Gastrocnemius medialis (tissue), 4 donors: ENCODE results near the gene RMND1. TPM values are rescaled to one million over a fixed set of nuclear protein-coding genes. Genes with fewer than 3 reads are reported as not detected.

ENCODE experiments used
- ATAC-seq, 2 donors: fragments of 150-250 bp; one replicate each; pipeline ENCODE4 v1.9.1; 2016
- DNase-seq, 2 donors: peaks; one replicate each; pipeline ENCODE4 v3.0.0-alpha.2; 2019
- H3K27ac ChIP-seq, 4 donors: fragments of 200-600 bp; sonication (generic); 1 replicate in 1 of 4; 2 replicates in 3 of 4; pipeline ENCODE4 v1.5.1; 2016 to 2018; ENCODE audit warnings: mild to moderate bottlenecking in 2 of 4, moderate library complexity in 1 of 4
- H3K27me3 ChIP-seq, 3 donors: fragments of 200-600 bp; sonication (generic) in 2 of 3; 1 replicate in 1 of 3; 2 replicates in 2 of 3; pipeline versions ENCODE4 v1.5.1 to v1.6.0; 2016 to 2019; ENCODE audit warnings: mild to moderate bottlenecking in 1 of 3, moderate library complexity in 1 of 3
- H3K36me3 ChIP-seq, 2 donors: fragments of 200-600 bp; sonication (generic) in 1 of 2; one replicate each; pipeline ENCODE4 v1.5.1; 2017 to 2018
- H3K4me1 ChIP-seq, 2 donors: fragments of 200-600 bp; sonication (generic) in 1 of 2; one replicate each; pipeline ENCODE4 v1.5.1; 2016 to 2017; ENCODE audit warnings: mild to moderate bottlenecking in 2 of 2
- H3K4me3 ChIP-seq, 4 donors: fragments of 200-600 bp; sonication (generic) in 3 of 4; 1 replicate in 1 of 4; 2 replicates in 3 of 4; pipeline ENCODE4 v1.5.1; 2016 to 2019; ENCODE audit warnings: mild to moderate bottlenecking in 2 of 4
- H3K9me3 ChIP-seq, 3 donors: fragments of 200-600 bp; sonication (generic) in 2 of 3; 1 replicate in 1 of 3; 2 replicates in 2 of 3; pipeline ENCODE4 v1.5.1; 2016 to 2019
- POLR2A ChIP-seq, 2 donors: fragments of 450-650 bp; IDR thresholded peaks; one replicate each; pipeline ENCODE4 v1.6.1; 2017; ENCODE audit warnings: antibody characterized with exemption in 2 of 2, mild to moderate bottlenecking in 2 of 2, moderate library complexity in 2 of 2
- in situ Hi-C, 4 donors: fragments of 200-750 bp; cut with MboI; loops; one replicate each; pipeline versions ENCODE4 v1.15.0 to v1.8.0; 2017; ENCODE audit warnings: low sequenced_read_pairs in 4 of 4
- intact Hi-C: fragments of 100-400 bp; cut with DNase I; formaldehyde crosslinking; loops from one replicate; pipeline ENCODE4 v1.15.1; 2023; ENCODE audit warnings: low total_unique reads
- total RNA-seq, 4 donors: library from RNA; depleted of rRNA; stranded (reverse); fragments of >200 nt; gene quantifications; one replicate each; pipeline versions ENCODE4 v1.1.0 to v1.2.3, GENCODE V29; 2016
- TF ChIP-seq, protein P1 (sequence below), 5 experiments: fragments of 450-650 bp in 3 of 5; fragments of 200-600 bp in 2 of 5; sonication (generic) in 2 of 5; IDR thresholded peaks in 4 of 5; conservative IDR thresholded peaks in 1 of 5; 1 replicate in 4 of 5; 2 replicates in 1 of 5; pipeline ENCODE4 v1.5.1; 2016 to 2019; ENCODE audit warnings: antibody characterized with exemption in 5 of 5, mild to moderate bottlenecking in 3 of 5, moderate library complexity in 3 of 5

Gene RMND1
- total RNA-seq, 4 donors from 2014 or later, result 6.4 to 9.6 (median 8.4) TPM

DNA sequence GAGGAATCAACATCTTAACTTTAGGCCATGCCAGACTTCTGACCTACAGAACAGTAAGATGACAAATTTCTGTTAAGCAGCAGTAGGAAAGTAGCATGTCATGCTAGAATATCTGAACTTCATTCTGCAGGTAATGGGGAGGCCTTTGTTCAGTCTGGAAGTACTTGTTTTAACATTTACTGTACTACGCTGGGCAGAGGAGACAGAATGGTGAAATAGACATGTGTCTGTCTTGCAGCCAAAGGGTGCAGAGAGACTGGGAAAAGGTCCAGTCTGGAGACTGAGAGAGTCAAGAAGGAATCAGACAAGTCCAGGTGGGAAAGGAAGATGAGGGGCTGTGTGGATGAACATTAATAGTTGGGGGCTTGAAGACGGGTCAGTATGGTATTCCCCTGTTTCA is 43.1 kb downstream of the RMND1 start:
- H3K27ac ChIP-seq, result peak overlapping the region in 2 of 4 donors; percentile 15 to 39

GRCh38 chr6:151403919-151404308 is 48.0 kb downstream of the RMND1 start:
- ATAC-seq (no peak), DNase-seq (no peak)
- in situ Hi-C loops, result loop anchor here in 1 of 4 donors (10.0 kb wide), 1 partner anchor 71 kb away; no protein-coding TSS in a partner anchor
- no peak overlapping the region for H3K27ac ChIP-seq
- H3K27me3 ChIP-seq, result no peaks in the 10 kb centered on the region
- H3K36me3 ChIP-seq, result peaks cover 0 to 7% of the 10 kb centered on the region in 2 donors
- no peaks in the 10 kb centered on the region for H3K9me3 ChIP-seq
- TF ChIP-seq, protein P1, sequence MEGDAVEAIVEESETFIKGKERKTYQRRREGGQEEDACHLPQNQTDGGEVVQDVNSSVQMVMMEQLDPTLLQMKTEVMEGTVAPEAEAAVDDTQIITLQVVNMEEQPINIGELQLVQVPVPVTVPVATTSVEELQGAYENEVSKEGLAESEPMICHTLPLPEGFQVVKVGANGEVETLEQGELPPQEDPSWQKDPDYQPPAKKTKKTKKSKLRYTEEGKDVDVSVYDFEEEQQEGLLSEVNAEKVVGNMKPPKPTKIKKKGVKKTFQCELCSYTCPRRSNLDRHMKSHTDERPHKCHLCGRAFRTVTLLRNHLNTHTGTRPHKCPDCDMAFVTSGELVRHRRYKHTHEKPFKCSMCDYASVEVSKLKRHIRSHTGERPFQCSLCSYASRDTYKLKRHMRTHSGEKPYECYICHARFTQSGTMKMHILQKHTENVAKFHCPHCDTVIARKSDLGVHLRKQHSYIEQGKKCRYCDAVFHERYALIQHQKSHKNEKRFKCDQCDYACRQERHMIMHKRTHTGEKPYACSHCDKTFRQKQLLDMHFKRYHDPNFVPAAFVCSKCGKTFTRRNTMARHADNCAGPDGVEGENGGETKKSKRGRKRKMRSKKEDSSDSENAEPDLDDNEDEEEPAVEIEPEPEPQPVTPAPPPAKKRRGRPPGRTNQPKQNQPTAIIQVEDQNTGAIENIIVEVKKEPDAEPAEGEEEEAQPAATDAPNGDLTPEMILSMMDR (IDR thresholded peaks at IDR 0.05 in 4 of 5, conservative IDR thresholded peaks at IDR 0.05 in 1 of 5), result no peak
- no peak for TF ChIP-seq POLR2A (IDR thresholded peaks at IDR 0.05)
- intact Hi-C loops, result no loop called here
- H3K4me3 ChIP-seq, result no peak overlapping the region
- peaks cover 4% of the 10 kb centered on the region in 2 donors for H3K4me1 ChIP-seq

More for the DNA sequence above, 43.1 kb downstream of the RMND1 start:
- intact Hi-C loops, result no loop called here
- in situ Hi-C loops, result loop anchor here in 1 of 4 donors (10.0 kb wide), 1 partner anchor 66 kb away; no protein-coding TSS in a partner anchor
- Histone ChIP-seq H3K27me3 (no peaks in the 10 kb centered on the region), H3K4me3 (no peak overlapping the region), H3K9me3 (no peaks in the 10 kb centered on the region), H3K36me3 (peaks cover 0 to 7% of the 10 kb centered on the region in 2 donors), H3K4me1 (peaks cover 0 to 4% of the 10 kb centered on the region in 2 donors)
- ATAC-seq, result peak in 1 of 2 donors; percentile 71
- TF ChIP-seq POLR2A (IDR thresholded peaks at IDR 0.05), result no peak
- TF ChIP-seq, protein P1 (IDR thresholded peaks at IDR 0.05 in 4 of 5, conservative IDR thresholded peaks at IDR 0.05 in 1 of 5), result no peak
- DNase-seq, result no peak

GRCh38 chr6:151402228-151402627 is 49.7 kb downstream of the RMND1 start:
- in situ Hi-C loops, result loop anchor here in 1 of 4 donors (10.0 kb wide), 1 partner anchor 73 kb away; no protein-coding TSS in a partner anchor
- H3K4me1 ChIP-seq, result peaks cover 4 to 8% of the 10 kb centered on the region in 2 donors
- intact Hi-C loops, result no loop called here
- no peak overlapping the region for H3K4me3 ChIP-seq
- no peak overlapping the region for H3K27ac ChIP-seq
- no peaks in the 10 kb centered on the region for H3K27me3 ChIP-seq
- TF ChIP-seq POLR2A (IDR thresholded peaks at IDR 0.05), result no peak
- TF ChIP-seq, protein P1 (IDR thresholded peaks at IDR 0.05 in 4 of 5, conservative IDR thresholded peaks at IDR 0.05 in 1 of 5), result no peak
- DNase-seq (no peak), ATAC-seq (no peak)
- H3K36me3 ChIP-seq, result peaks cover 0 to 7% of the 10 kb centered on the region in 2 donors
- H3K9me3 ChIP-seq, result no peaks in the 10 kb centered on the region

GRCh38 chr6:151400473-151400872 is 51.5 kb downstream of the RMND1 start:
- intact Hi-C loops (no loop called here), in situ Hi-C loops (loop anchor here in 1 of 4 donors (10.0 kb wide), 1 partner anchor 74 kb away; no protein-coding TSS in a partner anchor)
- Histone ChIP-seq H3K27ac (no peak overlapping the region), H3K36me3 (peaks cover 0 to 7% of the 10 kb centered on the region in 2 donors), H3K4me1 (peaks cover 4 to 16% of the 10 kb centered on the region in 2 donors), H3K9me3 (no peaks in the 10 kb centered on the region), H3K4me3 (no peak overlapping the region), H3K27me3 (no peaks in the 10 kb centered on the region)
- DNase-seq (no peak), ATAC-seq (no peak)
- no peak for TF ChIP-seq POLR2A (IDR thresholded peaks at IDR 0.05)
- TF ChIP-seq, protein P1 (IDR thresholded peaks at IDR 0.05 in 4 of 5, conservative IDR thresholded peaks at IDR 0.05 in 1 of 5), result no peak
